Body of pancreas (tissue), 4 donors: Measurements from ENCODE around the gene PYGO2.

Experiments
- POLR2A ChIP-seq, 3 donors: fragments of 450-650 bp; IDR thresholded peaks; one replicate each; pipeline ENCODE4 v1.6.1; 2016; ENCODE audit warnings: antibody characterized with exemption in 3 of 3, mild to moderate bottlenecking in 2 of 3
- TF ChIP-seq, protein P1 (sequence below), 7 experiments: fragments of 450-650 bp in 4 of 7; fragments of 200-600 bp in 3 of 7; sonication (generic) in 3 of 7; IDR thresholded peaks; one replicate each; pipeline ENCODE4 v1.5.1; 2016 to 2019; ENCODE audit warnings: antibody characterized with exemption in 7 of 7

GRCh38 chr1:154955718-154956543, 5.7 kb downstream of the PYGO2 start, which contains the start of gene PBXIP1:
- TF ChIP-seq, protein P1, sequence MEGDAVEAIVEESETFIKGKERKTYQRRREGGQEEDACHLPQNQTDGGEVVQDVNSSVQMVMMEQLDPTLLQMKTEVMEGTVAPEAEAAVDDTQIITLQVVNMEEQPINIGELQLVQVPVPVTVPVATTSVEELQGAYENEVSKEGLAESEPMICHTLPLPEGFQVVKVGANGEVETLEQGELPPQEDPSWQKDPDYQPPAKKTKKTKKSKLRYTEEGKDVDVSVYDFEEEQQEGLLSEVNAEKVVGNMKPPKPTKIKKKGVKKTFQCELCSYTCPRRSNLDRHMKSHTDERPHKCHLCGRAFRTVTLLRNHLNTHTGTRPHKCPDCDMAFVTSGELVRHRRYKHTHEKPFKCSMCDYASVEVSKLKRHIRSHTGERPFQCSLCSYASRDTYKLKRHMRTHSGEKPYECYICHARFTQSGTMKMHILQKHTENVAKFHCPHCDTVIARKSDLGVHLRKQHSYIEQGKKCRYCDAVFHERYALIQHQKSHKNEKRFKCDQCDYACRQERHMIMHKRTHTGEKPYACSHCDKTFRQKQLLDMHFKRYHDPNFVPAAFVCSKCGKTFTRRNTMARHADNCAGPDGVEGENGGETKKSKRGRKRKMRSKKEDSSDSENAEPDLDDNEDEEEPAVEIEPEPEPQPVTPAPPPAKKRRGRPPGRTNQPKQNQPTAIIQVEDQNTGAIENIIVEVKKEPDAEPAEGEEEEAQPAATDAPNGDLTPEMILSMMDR (IDR thresholded peaks at IDR 0.05) = peak in 4 of 7 experiments; percentile 10 to 27 (median 16)
- TF ChIP-seq POLR2A (IDR thresholded peaks at IDR 0.05) = peak in 2 of 3 donors; percentile 55 to 58
